Liver (tissue), 9 donors: Measurements from ENCODE around the gene EIPR1. TPM values are rescaled to one million over a fixed set of nuclear protein-coding genes. Genes with fewer than 3 reads are reported as not detected.

Source experiments
- DNase-seq: peaks from one replicate; pipeline ENCODE4 v3.0.0-alpha.2; 2017; ENCODE audit warnings: low spot score
- H3K27ac ChIP-seq, 2 donors: one replicate each; pipeline ENCODE4 v1.7.0; 2013; ENCODE audit warnings: inconsistent platforms in 2 of 2, low read length in 2 of 2, control low read depth in 1 of 2, low read depth in 1 of 2, mild to moderate bottlenecking in 1 of 2
- H3K27me3 ChIP-seq, 4 donors: one replicate each; pipeline versions ENCODE4 v1.6.1 to v1.7.0; 2013; ENCODE audit warnings: low read length in 3 of 4, inconsistent platforms in 1 of 4, mild to moderate bottlenecking in 1 of 4, moderate library complexity in 1 of 4; ENCODE audit not compliant: control insufficient read depth in 4 of 4, insufficient read depth in 4 of 4
- H3K36me3 ChIP-seq, 4 donors: one replicate each; pipeline versions ENCODE4 v1.6.1 to v1.7.0; 2013; ENCODE audit warnings: low read length in 3 of 4, mild to moderate bottlenecking in 3 of 4, low read depth in 1 of 4, moderate library complexity in 1 of 4; ENCODE audit not compliant: control insufficient read depth in 4 of 4, insufficient read depth in 3 of 4
- H3K4me1 ChIP-seq, 4 donors: one replicate each; pipeline versions ENCODE4 v1.6.1 to v1.7.0; 2013; ENCODE audit warnings: low read length in 3 of 4, mild to moderate bottlenecking in 3 of 4, moderate library complexity in 1 of 4; ENCODE audit not compliant: control insufficient read depth in 4 of 4, insufficient read depth in 4 of 4
- H3K4me3 ChIP-seq, 3 donors: one replicate each; pipeline versions ENCODE4 v1.6.1 to v1.7.0; 2013; ENCODE audit warnings: low read length in 3 of 3, control low read depth in 1 of 3, low read depth in 1 of 3, mild to moderate bottlenecking in 1 of 3
- H3K9ac ChIP-seq, 2 donors: one replicate each; pipeline ENCODE4 v1.7.0; 2013; ENCODE audit warnings: low read length in 2 of 2, mild to moderate bottlenecking in 2 of 2, moderate library complexity in 2 of 2, control low read depth in 1 of 2, low read depth in 1 of 2
- H3K9me3 ChIP-seq, 4 donors: one replicate each; pipeline versions ENCODE4 v1.6.1 to v1.7.0; 2013; ENCODE audit warnings: low read length in 3 of 4; ENCODE audit not compliant: control insufficient read depth in 4 of 4
- EGR1 ChIP-seq, 2 donors: IDR thresholded peaks; 2 replicates each; pipeline ENCODE4 v1.6.1; 2016 to 2018; ENCODE audit warnings: antibody characterized with exemption in 2 of 2, low read depth in 2 of 2
- FOXA1 ChIP-seq: IDR thresholded peaks from 2 replicates; pipeline ENCODE4 v1.6.1; 2016; ENCODE audit warnings: antibody characterized with exemption
- FOXA2 ChIP-seq: IDR thresholded peaks from 2 replicates; pipeline ENCODE4 v1.6.1; 2016; ENCODE audit warnings: antibody characterized with exemption
- GABPA ChIP-seq, 2 donors: IDR thresholded peaks in 1 of 2; conservative IDR thresholded peaks in 1 of 2; 2 replicates each; pipeline ENCODE4 v1.6.1; 2016; ENCODE audit warnings: antibody characterized with exemption in 2 of 2, mild to moderate bottlenecking in 1 of 2, moderate library complexity in 1 of 2
- HNF4A ChIP-seq, 2 donors: conservative IDR thresholded peaks; 2 replicates each; pipeline ENCODE4 v1.6.1; 2016; ENCODE audit warnings: antibody characterized with exemption in 2 of 2, mild to moderate bottlenecking in 2 of 2
- HNF4G ChIP-seq: IDR thresholded peaks from 2 replicates; pipeline ENCODE4 v1.6.1; 2016; ENCODE audit warnings: antibody characterized with exemption
- JUND ChIP-seq, 2 donors: IDR thresholded peaks; 2 replicates each; pipeline ENCODE4 v1.6.1; 2016; ENCODE audit warnings: antibody characterized with exemption in 2 of 2
- NR2F2 ChIP-seq: IDR thresholded peaks from 2 replicates; pipeline ENCODE4 v1.6.1; 2016; ENCODE audit warnings: antibody characterized with exemption
- RAD21 ChIP-seq, 2 donors: IDR thresholded peaks; 2 replicates each; pipeline ENCODE4 v1.6.1; 2016; ENCODE audit warnings: antibody characterized with exemption in 2 of 2, mild to moderate bottlenecking in 2 of 2
- RXRA ChIP-seq, 2 donors: IDR thresholded peaks; 2 replicates each; pipeline ENCODE4 v1.6.1; 2017 to 2018; ENCODE audit warnings: antibody characterized with exemption in 2 of 2, mild to moderate bottlenecking in 1 of 2
- SP1 ChIP-seq: IDR thresholded peaks from 2 replicates; pipeline ENCODE4 v1.6.1; 2018; ENCODE audit warnings: antibody characterized with exemption, mild to moderate bottlenecking
- TAF1 ChIP-seq: conservative IDR thresholded peaks from 2 replicates; pipeline ENCODE4 v1.6.1; 2016; ENCODE audit warnings: antibody characterized with exemption, mild to moderate bottlenecking
- YY1 ChIP-seq: IDR thresholded peaks from 2 replicates; pipeline ENCODE4 v1.6.1; 2016; ENCODE audit warnings: antibody characterized with exemption, mild to moderate bottlenecking
- WGBS: extraction: QIAGEN DNeasy Blood & Tissue Kit; methylation state at CpG from one replicate; pipeline ENCODE4 v1.1.7; 2013; 5-methylcytosine and 5-hydroxymethylcytosine counted together
- polyA plus RNA-seq, 2 donors: library from polyadenylated mRNA; stranded (reverse) in 1 of 2; unstranded in 1 of 2; fragments of 200-250 nt in 1 of 2; fragments of >200 nt in 1 of 2; fragmentation: Nextera tagmentation in 1 of 2; extraction: Ambion mirVana in 1 of 2; gene quantifications; one replicate each; pipeline versions ENCODE4 v1.2.1 to v1.2.3, GENCODE V29; 2013 to 2015
- total RNA-seq, 2 donors: library from RNA; depleted of rRNA; stranded (reverse); fragments of >200 nt; gene quantifications; one replicate each; pipeline ENCODE4 v1.2.3, GENCODE V29; 2014
- TF ChIP-seq, protein P1 (sequence below): IDR thresholded peaks from 2 replicates; pipeline ENCODE4 v1.6.1; 2016; ENCODE audit warnings: antibody characterized with exemption
- TF ChIP-seq, protein P2 (sequence below): IDR thresholded peaks from 2 replicates; pipeline ENCODE4 v1.6.1; 2016; ENCODE audit warnings: antibody characterized with exemption, mild to moderate bottlenecking
- TF ChIP-seq, protein P3 (sequence below): IDR thresholded peaks from 2 replicates; pipeline ENCODE4 v1.6.1; 2016; ENCODE audit warnings: antibody characterized with exemption
- TF ChIP-seq, protein P4 (sequence below): fragments of 150-350 bp; IDR thresholded peaks from 2 replicates; pipeline ENCODE4 v1.5.1; 2017; ENCODE audit warnings: improper control_type of control experiment, low read depth, low read length; ENCODE audit not compliant: missing input control
- TF ChIP-seq, protein P5 (sequence below): IDR thresholded peaks from 2 replicates; pipeline ENCODE4 v1.6.1; 2016; ENCODE audit warnings: antibody characterized with exemption
- donor health status: healthy.
- donor health status: healthy.
- donor health status: healthy.
- donor health status: healthy.
- donor health status: healthy.

Gene EIPR1
- total and polyA plus RNA-seq, 4 donors: 7.6 to 12.1 (median 11.4) TPM

DNA sequence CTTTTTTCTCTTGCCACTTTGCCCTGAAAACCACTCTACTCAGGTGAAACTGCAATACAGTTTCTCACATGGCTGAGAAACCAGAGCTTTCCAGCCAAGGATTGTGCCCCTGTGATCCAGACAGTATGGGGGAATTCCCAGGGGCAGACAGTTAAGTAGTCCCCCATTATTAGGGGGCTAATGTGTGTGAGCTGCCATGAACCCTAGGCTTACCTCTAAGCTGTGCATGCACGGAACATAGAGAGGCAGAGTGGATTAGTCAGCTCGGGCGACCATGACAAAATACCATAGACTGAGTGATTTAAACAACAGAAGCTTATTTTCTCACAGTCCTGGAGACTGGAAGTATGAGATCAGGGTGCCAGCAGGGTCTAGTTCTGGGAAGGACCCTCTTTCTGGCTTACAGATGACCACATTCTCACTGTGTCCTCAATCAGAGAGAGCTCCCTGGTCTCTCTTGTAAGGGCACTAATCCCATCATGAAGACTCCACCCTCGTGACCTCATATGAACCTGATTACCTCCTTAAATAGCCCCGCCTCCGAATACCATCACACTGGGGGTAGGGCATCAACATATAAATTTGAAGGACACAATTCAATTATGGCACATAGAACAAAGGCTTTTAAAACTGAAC, 215.1 kb downstream of the EIPR1 start:
- H3K4me3 ChIP-seq: no peak overlapping the region
- H3K27me3 ChIP-seq: no peaks in the 10 kb centered on the region
- no peak for DNase-seq
- no peak for TF ChIP-seq JUND (IDR thresholded peaks at IDR 0.05)
- TF ChIP-seq, protein P1, sequence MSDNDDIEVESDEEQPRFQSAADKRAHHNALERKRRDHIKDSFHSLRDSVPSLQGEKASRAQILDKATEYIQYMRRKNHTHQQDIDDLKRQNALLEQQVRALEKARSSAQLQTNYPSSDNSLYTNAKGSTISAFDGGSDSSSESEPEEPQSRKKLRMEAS: no peak
- no peak for TF ChIP-seq HNF4A (conservative IDR thresholded peaks at IDR 0.05)
- no peak for TF ChIP-seq EGR1 (IDR thresholded peaks at IDR 0.05; ENCODE audit: low read depth in 2 of 2)
- TF ChIP-seq, protein P2, sequence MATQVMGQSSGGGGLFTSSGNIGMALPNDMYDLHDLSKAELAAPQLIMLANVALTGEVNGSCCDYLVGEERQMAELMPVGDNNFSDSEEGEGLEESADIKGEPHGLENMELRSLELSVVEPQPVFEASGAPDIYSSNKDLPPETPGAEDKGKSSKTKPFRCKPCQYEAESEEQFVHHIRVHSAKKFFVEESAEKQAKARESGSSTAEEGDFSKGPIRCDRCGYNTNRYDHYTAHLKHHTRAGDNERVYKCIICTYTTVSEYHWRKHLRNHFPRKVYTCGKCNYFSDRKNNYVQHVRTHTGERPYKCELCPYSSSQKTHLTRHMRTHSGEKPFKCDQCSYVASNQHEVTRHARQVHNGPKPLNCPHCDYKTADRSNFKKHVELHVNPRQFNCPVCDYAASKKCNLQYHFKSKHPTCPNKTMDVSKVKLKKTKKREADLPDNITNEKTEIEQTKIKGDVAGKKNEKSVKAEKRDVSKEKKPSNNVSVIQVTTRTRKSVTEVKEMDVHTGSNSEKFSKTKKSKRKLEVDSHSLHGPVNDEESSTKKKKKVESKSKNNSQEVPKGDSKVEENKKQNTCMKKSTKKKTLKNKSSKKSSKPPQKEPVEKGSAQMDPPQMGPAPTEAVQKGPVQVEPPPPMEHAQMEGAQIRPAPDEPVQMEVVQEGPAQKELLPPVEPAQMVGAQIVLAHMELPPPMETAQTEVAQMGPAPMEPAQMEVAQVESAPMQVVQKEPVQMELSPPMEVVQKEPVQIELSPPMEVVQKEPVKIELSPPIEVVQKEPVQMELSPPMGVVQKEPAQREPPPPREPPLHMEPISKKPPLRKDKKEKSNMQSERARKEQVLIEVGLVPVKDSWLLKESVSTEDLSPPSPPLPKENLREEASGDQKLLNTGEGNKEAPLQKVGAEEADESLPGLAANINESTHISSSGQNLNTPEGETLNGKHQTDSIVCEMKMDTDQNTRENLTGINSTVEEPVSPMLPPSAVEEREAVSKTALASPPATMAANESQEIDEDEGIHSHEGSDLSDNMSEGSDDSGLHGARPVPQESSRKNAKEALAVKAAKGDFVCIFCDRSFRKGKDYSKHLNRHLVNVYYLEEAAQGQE: no peak
- no peak for TF ChIP-seq FOXA2
- TF ChIP-seq RXRA (IDR thresholded peaks at IDR 0.05): no peak
- TF ChIP-seq HNF4G: no peak
- no peak for TF ChIP-seq YY1
- TF ChIP-seq, protein P3, sequence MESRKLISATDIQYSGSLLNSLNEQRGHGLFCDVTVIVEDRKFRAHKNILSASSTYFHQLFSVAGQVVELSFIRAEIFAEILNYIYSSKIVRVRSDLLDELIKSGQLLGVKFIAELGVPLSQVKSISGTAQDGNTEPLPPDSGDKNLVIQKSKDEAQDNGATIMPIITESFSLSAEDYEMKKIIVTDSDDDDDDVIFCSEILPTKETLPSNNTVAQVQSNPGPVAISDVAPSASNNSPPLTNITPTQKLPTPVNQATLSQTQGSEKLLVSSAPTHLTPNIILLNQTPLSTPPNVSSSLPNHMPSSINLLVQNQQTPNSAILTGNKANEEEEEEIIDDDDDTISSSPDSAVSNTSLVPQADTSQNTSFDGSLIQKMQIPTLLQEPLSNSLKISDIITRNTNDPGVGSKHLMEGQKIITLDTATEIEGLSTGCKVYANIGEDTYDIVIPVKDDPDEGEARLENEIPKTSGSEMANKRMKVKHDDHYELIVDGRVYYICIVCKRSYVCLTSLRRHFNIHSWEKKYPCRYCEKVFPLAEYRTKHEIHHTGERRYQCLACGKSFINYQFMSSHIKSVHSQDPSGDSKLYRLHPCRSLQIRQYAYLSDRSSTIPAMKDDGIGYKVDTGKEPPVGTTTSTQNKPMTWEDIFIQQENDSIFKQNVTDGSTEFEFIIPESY: no peak
- no peak for TF ChIP-seq NR2F2
- TF ChIP-seq FOXA1: no peak
- TF ChIP-seq, protein P4, sequence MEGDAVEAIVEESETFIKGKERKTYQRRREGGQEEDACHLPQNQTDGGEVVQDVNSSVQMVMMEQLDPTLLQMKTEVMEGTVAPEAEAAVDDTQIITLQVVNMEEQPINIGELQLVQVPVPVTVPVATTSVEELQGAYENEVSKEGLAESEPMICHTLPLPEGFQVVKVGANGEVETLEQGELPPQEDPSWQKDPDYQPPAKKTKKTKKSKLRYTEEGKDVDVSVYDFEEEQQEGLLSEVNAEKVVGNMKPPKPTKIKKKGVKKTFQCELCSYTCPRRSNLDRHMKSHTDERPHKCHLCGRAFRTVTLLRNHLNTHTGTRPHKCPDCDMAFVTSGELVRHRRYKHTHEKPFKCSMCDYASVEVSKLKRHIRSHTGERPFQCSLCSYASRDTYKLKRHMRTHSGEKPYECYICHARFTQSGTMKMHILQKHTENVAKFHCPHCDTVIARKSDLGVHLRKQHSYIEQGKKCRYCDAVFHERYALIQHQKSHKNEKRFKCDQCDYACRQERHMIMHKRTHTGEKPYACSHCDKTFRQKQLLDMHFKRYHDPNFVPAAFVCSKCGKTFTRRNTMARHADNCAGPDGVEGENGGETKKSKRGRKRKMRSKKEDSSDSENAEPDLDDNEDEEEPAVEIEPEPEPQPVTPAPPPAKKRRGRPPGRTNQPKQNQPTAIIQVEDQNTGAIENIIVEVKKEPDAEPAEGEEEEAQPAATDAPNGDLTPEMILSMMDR: no peak
- TF ChIP-seq SP1: no peak
- TF ChIP-seq GABPA (IDR thresholded peaks at IDR 0.05 in 1 of 2, conservative IDR thresholded peaks at IDR 0.05 in 1 of 2): no peak
- no peak for TF ChIP-seq TAF1
- TF ChIP-seq RAD21 (IDR thresholded peaks at IDR 0.05): no peak
- TF ChIP-seq, protein P5, sequence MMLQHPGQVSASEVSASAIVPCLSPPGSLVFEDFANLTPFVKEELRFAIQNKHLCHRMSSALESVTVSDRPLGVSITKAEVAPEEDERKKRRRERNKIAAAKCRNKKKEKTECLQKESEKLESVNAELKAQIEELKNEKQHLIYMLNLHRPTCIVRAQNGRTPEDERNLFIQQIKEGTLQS: no peak
- peaks cover 0 to 3% (median 0%) of the 10 kb centered on the region in 4 donors for H3K9me3 ChIP-seq
- 97% methylated on average over 6 of the region's 6 CpGs for WGBS
- H3K4me1 ChIP-seq: no peaks in the 10 kb centered on the region
- no peak overlapping the region for H3K9ac ChIP-seq
- H3K27ac ChIP-seq: no peak overlapping the region
- H3K36me3 ChIP-seq: peaks cover 0 to 2% (median 0%) of the 10 kb centered on the region in 4 donors
